Measurements from ENCODE around the gene IQSEC2. TPM values are rescaled to one million over a fixed set of nuclear protein-coding genes. Genes with fewer than 3 reads are reported as not detected.
A peak's percentile ranks its signal among the peaks of the same experiment; 100 is the strongest.

IQSEC2 gene
- total RNA-seq, 1 donor from 2014 or later: 38.9 TPM

- peaks cover 8% of the 10 kb centered on the region for H3K27me3 Mint-ChIP-seq (ENCODE audit: unreplicated experiment)
- peak overlapping the region; percentile 54 for H3K27ac Mint-ChIP-seq (ENCODE audit: unreplicated experiment)
- H3K4me1 Mint-ChIP-seq (ENCODE audit: unreplicated experiment): peaks cover 14% of the 10 kb centered on the region
- no peak for DNase-seq (ENCODE audit: low spot score)
- no peak overlapping the region for H3K4me3 Mint-ChIP-seq (ENCODE audit: unreplicated experiment)
- no peak for TF ChIP-seq CTCF (IDR thresholded peaks at IDR 0.05; ENCODE audit: unreplicated experiment)
- peaks cover 11% of the 10 kb centered on the region for H3K36me3 Mint-ChIP-seq (ENCODE audit: low read depth, unreplicated experiment)
- H3K9me3 Mint-ChIP-seq (ENCODE audit: unreplicated experiment): no peaks in the 10 kb centered on the region
These were observed 26.6 kb downstream of the IQSEC2 start for GRCh38 chrX:53254570-53255461.

- H3K27ac Mint-ChIP-seq (ENCODE audit: unreplicated experiment): no peak overlapping the region
- DNase-seq (ENCODE audit: low spot score): no peak
- H3K36me3 Mint-ChIP-seq (ENCODE audit: low read depth, unreplicated experiment): peaks cover 11% of the 10 kb centered on the region
These were observed 27.9 kb downstream of the IQSEC2 start for GRCh38 chrX:53253293-53254020.

DNA sequence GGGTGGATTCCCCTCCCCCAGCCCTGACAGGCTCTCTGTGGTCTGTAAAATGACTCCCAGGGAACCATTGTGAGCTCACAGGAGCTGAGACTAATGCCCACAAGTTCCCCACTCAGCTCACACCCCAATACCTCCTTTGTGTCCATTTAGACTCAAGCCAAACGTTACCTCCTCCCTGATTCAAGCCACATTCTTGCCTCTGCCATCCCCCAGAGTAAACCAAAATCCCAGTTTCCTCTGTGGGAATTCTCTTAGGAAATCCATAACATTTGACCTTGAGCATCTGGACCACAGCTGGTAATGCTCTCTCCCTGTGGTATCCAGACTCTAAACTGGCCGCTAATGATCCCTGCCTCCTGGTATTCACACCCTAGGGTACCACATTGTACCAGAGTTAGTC is 30.1 kb downstream of the IQSEC2 start:
- H3K36me3 Mint-ChIP-seq (ENCODE audit: low read depth, unreplicated experiment): peaks cover 11% of the 10 kb centered on the region
- no peaks in the 10 kb centered on the region for H3K9me3 Mint-ChIP-seq (ENCODE audit: unreplicated experiment)
- no peak overlapping the region for H3K4me3 Mint-ChIP-seq (ENCODE audit: unreplicated experiment)
- H3K27ac Mint-ChIP-seq (ENCODE audit: unreplicated experiment): peak overlapping the region; percentile 30
- no peak for DNase-seq (ENCODE audit: low spot score)
- peaks cover 15% of the 10 kb centered on the region for H3K4me1 Mint-ChIP-seq (ENCODE audit: unreplicated experiment)
- no peak for TF ChIP-seq CTCF (IDR thresholded peaks at IDR 0.05; ENCODE audit: unreplicated experiment)
- peaks cover 4% of the 10 kb centered on the region for H3K27me3 Mint-ChIP-seq (ENCODE audit: unreplicated experiment)

More at GRCh38 chrX:53253293-53254020, 27.9 kb downstream of the IQSEC2 start:
- Mint-ChIP-seq H3K4me1 (ENCODE audit: unreplicated experiment) (peaks cover 20% of the 10 kb centered on the region), H3K4me3 (ENCODE audit: unreplicated experiment) (no peak overlapping the region), H3K9me3 (ENCODE audit: unreplicated experiment) (no peaks in the 10 kb centered on the region), H3K27me3 (ENCODE audit: unreplicated experiment) (peaks cover 8% of the 10 kb centered on the region)
- TF ChIP-seq CTCF (IDR thresholded peaks at IDR 0.05; ENCODE audit: unreplicated experiment): no peak

DNA sequence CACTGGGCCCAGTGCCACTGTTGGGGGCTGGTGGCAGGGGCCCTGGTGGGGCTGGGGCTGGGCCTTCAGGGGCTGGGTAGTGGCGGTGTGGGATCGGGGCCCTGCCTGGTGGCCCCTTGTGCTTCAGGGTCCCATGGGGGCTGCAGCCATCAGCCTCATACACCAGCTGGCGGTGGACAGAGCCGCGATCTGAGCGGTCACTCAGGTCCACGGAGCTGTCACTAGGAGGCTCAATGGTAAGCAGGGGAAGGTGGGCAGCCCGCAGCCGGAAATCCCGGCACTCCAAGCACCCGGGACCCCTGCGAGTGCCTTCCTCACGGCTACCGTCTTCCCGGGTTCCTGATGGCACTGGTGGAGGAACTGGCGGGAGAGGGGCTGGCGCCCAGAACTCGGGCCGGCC is 30.8 kb downstream of the IQSEC2 start:
- H3K36me3 Mint-ChIP-seq (ENCODE audit: low read depth, unreplicated experiment): peaks cover 14% of the 10 kb centered on the region
- H3K4me3 Mint-ChIP-seq (ENCODE audit: unreplicated experiment): no peak overlapping the region
- DNase-seq (ENCODE audit: low spot score): no peak
- H3K4me1 Mint-ChIP-seq (ENCODE audit: unreplicated experiment): peaks cover 13% of the 10 kb centered on the region
- peaks cover 4% of the 10 kb centered on the region for H3K27me3 Mint-ChIP-seq (ENCODE audit: unreplicated experiment)
- no peak for TF ChIP-seq CTCF (IDR thresholded peaks at IDR 0.05; ENCODE audit: unreplicated experiment)
- no peaks in the 10 kb centered on the region for H3K9me3 Mint-ChIP-seq (ENCODE audit: unreplicated experiment)
- H3K27ac Mint-ChIP-seq (ENCODE audit: unreplicated experiment): no peak overlapping the region
